C1 segment of cervical spinal cord (tissue), 14 donors: Measurements from ENCODE around the gene MANBA.

Source experiments
- DNase-seq, 14 donors: peaks; one replicate each; lab custom pipeline; 2025; lab: John Stamatoyannopoulos, UW

MANBA gene

DNA sequence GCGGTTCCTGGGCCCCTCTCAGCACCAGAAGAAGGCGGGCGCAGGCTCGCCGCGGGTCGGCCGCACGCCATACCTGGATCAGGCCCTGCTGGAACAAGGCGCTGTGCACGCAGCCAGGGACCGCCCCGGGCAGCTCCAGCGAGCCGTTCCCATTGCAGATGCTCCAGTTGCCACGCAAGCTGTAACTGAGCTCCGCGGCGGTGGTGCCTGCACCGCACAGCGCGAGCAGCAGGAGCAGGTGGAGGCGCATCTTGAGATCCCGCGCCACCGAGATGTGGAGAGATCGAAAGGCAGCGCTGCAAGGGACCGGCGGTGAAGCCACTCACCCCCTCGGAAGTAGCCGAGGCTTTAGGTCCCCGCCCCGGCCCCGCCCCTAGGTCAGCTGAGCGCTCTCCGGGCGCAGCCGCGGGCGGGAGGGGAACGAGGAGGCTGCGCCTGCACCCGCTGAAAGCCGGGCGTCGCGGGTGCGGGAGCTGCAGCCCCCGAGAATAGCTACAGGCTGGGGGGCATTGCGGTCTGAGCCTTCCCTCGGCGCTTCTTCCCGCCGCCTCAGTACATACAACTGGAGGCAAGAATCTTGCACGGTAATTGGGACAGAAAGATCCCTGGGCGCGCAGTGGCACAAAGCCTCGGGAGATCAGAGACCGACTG, at the start of gene MANBA:
MANBA (minus strand) TSS at position 324 of the 651 bp plus-strand sequence; CDS start at position 250, 74 bp downstream.
- peak in 13 of 14 donors; percentile 47 to 88 (median 80) for DNase-seq

GRCh38 chr4:102809691-102810090, 48.9 kb upstream of the MANBA start:
- DNase-seq, result no peak

GRCh38 chr4:102809190-102809589, 48.4 kb upstream of the MANBA start:
- no peak for DNase-seq

DNA sequence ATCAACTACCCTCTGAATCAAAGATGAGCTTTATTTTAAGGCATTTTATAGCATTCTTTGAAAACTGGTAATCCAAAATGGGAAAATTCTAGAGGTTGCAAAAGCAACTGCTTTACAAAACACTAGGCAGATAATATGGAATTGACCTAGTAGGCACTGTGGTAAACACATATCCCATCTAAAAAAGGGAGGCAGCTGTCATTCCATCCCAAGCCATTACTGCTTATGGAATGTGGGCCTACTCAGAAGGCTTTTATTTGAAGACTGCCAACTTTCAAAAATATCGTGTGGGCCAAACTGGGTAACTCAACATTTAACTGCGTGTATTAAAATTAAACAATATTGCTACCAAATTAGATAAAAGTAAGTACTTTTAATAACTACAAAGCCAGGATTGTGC, 47.2 kb upstream of the MANBA start:
- no peak for DNase-seq

DNA sequence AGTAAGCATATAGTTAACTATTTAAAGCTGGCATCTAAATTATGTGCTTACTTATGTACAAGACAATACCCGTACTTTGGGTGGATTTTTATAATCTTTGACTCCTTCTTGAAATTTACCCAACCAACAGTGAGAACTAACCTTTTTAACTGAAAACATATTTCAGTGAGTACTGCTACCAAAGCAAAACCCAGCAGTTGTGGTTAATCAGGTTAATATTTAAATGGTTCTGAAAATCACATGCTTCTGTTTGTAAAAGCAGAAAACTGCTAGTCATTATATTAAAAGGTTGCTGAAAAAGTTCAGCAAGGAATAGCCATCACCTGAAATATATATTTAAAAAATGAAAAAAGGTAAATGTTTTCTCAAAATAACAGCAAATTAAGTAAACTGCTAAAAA, 46.6 kb upstream of the MANBA start:
- DNase-seq, result no peak

GRCh38 chr4:102799816-102800215, 39.0 kb upstream of the MANBA start:
- DNase-seq, result no peak

- DNase-seq, result no peak
Observed at GRCh38 chr4:102794999-102795398, 34.2 kb upstream of the MANBA start.

GRCh38 chr4:102792361-102792936, 31.7 kb upstream of the MANBA start:
- DNase-seq, result no peak

DNA sequence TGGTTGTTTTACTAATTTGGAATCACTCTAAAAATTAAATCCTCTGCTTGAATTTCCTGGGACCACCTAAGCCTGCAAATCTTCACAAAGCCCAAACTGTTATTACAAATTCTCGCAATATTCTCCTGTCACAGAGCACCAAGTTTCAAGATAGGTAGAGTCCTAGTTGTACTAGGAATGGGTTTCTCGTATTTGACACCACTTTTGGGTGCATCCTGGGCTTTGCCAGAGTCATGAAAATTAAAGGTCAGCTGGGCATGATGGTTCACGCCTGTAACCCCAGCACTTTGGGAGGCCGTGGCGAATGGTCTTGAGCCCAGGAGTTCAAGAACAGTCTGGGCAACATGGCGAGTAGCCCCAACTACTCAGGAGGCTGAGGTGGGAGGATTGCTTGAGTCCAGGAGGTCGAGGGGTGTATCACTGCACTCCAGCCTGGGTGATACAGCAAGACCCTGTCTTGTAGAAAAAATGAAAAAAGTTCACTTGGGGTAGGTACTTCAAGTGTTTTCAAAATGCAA, 30.6 kb upstream of the MANBA start:
- no peak for DNase-seq

DNA sequence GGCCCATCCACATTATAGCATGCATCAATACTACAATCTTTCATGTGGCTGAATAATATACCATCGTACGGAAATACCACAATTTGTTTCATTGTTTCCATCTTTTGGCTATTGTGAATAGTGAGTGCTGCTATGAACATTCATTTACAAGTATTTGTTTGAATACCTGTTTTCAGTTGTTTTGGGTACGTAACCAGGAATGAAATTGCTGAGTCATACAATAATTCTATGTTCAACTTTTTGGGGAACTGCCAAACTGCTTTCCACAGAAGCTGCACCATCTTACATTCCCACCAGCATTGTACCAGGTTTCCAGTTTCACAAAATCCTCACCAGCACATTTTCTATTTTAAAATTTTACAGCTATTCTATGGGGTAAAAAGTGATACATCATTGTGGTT, 28.5 kb upstream of the MANBA start:
- no peak for DNase-seq

GRCh38 chr4:102787944-102788343, 27.2 kb upstream of the MANBA start:
- no peak for DNase-seq

DNA sequence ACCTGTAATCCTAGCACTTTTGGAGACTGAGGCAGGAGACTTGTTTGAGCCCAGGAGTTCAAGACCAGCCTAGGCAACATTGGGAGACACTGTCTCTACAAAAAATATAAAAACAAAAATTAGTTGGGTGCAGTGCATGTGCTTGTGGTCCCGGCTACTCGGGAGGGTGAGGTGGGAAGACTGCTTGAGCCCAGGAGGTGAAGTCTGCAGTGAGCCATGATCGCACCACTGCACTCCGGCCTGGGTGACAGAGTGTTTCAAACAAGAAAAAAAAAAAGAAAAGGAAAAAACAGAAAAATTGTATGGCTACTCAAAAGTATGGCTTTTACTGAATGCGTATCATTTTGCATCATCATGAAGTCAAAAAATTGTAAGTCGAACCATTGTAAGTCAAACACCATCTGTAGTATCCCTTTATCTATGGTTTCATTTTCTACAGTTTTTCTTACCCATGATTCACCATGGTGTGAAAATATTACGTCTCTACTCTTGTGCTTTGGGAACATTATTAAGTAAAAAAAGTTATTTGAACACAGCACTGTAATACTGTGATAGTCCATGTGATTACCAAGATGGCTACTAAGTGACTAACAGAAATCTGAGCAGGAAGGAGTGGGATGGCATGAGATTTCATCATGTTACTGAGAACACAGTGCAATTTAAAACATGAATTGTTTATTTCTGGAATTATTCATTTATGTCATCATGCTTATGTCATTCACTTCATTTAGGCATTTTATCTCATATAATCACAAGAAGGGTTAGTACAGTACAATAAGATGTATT, 26.5 kb upstream of the MANBA start:
- no peak for DNase-seq

DNA sequence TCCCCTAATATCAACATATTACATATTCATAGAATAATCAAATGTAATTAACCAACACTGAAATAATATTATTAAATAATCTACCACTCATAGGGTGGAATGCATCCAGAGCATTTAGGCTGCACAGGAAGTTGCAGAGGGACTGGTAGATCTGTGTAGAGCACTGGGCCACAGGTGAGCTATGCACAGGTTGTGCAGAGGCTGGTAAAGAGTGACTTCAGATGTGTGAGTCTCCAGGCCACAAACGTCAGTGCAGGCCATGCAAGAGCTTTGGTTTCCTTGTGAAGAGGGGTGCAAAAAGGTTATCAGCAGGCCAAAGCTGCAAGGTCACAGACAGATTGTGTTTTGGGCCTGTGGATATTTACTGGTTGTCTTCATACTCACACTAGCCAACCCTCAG, 25.5 kb upstream of the MANBA start:
- DNase-seq, result no peak

DNA sequence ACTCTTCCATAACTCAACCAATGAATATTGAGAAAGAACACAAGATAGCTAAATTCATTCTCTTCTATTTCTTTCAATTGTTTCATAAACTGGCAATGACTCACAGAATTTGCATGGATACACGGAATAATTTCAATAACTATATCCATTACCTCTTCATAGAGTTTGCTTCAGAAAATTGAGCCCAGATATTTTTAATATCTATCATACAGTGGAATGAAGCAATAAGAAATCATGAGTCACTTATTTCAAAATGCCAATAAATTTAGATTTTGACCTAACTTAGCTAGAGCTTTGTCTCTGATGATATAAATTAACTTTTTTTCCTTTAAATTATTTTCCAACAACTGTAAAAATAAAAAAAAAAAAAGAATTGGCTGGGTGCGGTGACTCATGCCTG, 22.2 kb upstream of the MANBA start:
- DNase-seq, result no peak

- no peak for DNase-seq
Observed at GRCh38 chr4:102781570-102781969, 20.8 kb upstream of the MANBA start.

DNA sequence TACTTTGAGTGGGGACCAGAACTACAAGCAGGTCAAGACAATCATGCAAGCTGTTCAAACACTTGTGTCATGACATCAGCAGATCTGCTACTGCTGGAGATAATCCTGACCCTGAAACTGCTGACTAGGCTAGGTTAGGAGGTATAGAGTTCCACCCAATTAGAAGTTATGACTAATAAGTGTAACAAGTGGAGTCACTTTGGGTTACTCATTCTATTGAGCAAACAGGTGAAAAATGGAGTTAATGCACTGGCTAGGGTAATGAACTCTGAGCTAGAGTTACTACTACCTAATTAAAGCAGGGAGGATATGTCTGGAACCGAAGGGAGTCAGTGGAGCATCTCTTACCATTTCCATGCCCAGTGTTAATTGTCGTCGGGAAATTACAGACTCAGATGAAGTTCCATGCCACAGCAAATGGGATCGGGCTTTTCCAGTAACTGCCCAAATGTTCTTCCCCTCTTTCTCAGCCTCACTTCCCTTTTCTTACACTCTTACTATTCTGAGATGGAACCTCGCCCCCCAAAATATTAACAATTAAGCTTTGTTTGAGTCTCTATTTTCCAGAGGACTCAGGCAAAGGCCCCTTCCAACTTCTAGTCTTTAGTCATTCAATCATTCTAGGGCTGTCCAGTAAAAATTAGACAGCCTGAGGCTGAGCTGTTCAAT, 19.8 kb upstream of the MANBA start:
- no peak for DNase-seq

- DNase-seq, result no peak
Observed at GRCh38 chr4:102779204-102779603, 18.4 kb upstream of the MANBA start.

- no peak for DNase-seq
Observed at GRCh38 chr4:102778720-102779119, 18.0 kb upstream of the MANBA start.

DNA sequence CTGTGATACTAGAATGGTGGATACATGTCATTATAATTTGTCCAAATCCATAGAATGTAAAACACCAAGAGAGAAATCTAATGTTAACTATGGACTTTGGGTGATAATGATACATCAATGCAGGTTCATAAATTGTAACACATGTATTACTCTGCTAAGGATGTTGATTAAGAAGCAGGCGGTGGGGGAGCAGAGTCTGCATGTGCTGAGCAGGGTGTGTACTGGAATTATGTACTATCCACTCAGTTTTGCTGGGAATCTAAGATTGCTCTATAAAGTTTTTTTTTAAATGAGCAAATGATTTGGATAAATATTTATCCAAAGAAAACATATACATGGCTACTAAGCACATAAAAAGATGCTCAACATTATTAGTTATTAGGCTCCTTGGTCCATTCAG, 15.0 kb upstream of the MANBA start:
- DNase-seq, result no peak

GRCh38 chr4:102774254-102774653, 13.5 kb upstream of the MANBA start:
- DNase-seq, result no peak

- no peak for DNase-seq
Observed at GRCh38 chr4:102772738-102773340, 12.1 kb upstream of the MANBA start.

DNA sequence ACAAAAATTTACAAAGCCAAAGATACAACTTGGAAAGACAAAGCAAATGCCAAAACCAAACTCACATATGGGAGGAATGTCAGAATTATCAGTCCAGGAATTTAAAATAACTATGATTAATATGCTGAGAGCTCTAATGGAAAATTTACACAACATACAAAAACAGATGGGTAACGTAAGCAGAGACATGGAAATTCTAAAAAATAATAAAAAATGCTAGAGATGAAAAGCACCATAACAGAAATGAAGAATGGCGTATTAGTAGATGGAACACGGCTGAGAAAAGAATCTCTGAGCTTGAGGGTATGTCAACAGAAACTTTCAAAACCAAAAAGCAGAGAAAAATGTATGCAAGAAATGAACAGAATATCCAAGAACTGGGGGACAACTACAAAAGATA, 4.1 kb upstream of the MANBA start:
- no peak for DNase-seq
